IMR-90 (cell line): Measurements from ENCODE around the gene DNAI2. TPM values are rescaled to one million over a fixed set of nuclear protein-coding genes. Genes with fewer than 3 reads are reported as not detected.

ENCODE experiments used
- ATAC-seq: fragments of 200-7000 bp; cut with Tn5 transposase; 2 replicates; pipeline ENCODE4 v1.9.1; 2020; ENCODE audit warnings: low read depth, mild to moderate bottlenecking, moderate library complexity
- BruUV-seq: library from RNA; stranded (reverse); fragments of 400-500 nt; replicated peaks from 2 replicates; lab custom pipeline; 2021; lab: Mats Ljungman, UMichigan
- CTCF ChIA-PET: fragments of 300-600 bp; formaldehyde crosslinking; extraction: SDS; loops from one replicate; lab custom pipeline; 2021; ENCODE audit warnings: antibody characterized with exemption; lab: Yijun Ruan, JAX
- POLR2A ChIA-PET: fragments of 300-600 bp; sonication (Branson Sonifier 250); formaldehyde crosslinking; loops from one replicate; lab custom pipeline; 2022; ENCODE audit warnings: antibody characterized with exemption; ENCODE audit not compliant: unreplicated experiment; lab: Charles Lee
- DNase-seq: peaks from one replicate; pipeline ENCODE4 v3.0.0; 2013
- H2AFZ ChIP-seq: replicated peaks from 2 replicates; pipeline ENCODE3; 2013; ENCODE audit warnings: low read length, mild to moderate bottlenecking; ENCODE audit not compliant: poor library complexity
- H2AK5ac ChIP-seq: 2 replicates; pipeline ENCODE4 v1.6.1; 2013; ENCODE audit warnings: low read depth, low read length, inconsistent platforms
- H2AK9ac ChIP-seq: replicated peaks from 2 replicates; pipeline ENCODE3; 2013; ENCODE audit warnings: mild to moderate bottlenecking, low read depth, low read length, moderate library complexity; ENCODE audit not compliant: poor library complexity
- H2BK120ac ChIP-seq: 2 replicates; pipeline ENCODE4 v1.6.1; 2013; ENCODE audit warnings: low read depth, low read length, inconsistent platforms
- H2BK15ac ChIP-seq: 3 replicates; pipeline ENCODE4 v1.6.1; 2013; ENCODE audit warnings: low read depth, low read length, inconsistent platforms
- H2BK20ac ChIP-seq: 2 replicates; pipeline ENCODE4 v1.6.1; 2013; ENCODE audit warnings: low read depth, mild to moderate bottlenecking, inconsistent platforms, low read length, moderate library complexity
- H2BK5ac ChIP-seq: 2 replicates; pipeline ENCODE4 v1.6.1; 2013; ENCODE audit warnings: mild to moderate bottlenecking, low read depth, low read length, inconsistent platforms; ENCODE audit not compliant: poor library complexity, severe bottlenecking
- H3K14ac ChIP-seq: replicated peaks from 2 replicates; pipeline ENCODE4 v1.6.1; 2013; ENCODE audit warnings: low read depth, low read length, inconsistent platforms
- H3K18ac ChIP-seq: 2 replicates; pipeline ENCODE4 v1.6.1; 2013; ENCODE audit warnings: low read depth, low read length, control low read depth
- H3K23ac ChIP-seq: 2 replicates; pipeline ENCODE4 v1.6.1; 2013; ENCODE audit warnings: low read depth, low read length, inconsistent platforms
- H3K27ac ChIP-seq: 2 replicates; pipeline ENCODE4 v1.5.1; 2013; ENCODE audit warnings: mild to moderate bottlenecking, control low read depth, low read length; ENCODE audit not compliant: insufficient read depth
- H3K27me3 ChIP-seq: 2 replicates; pipeline ENCODE4 v1.6.1; 2013; ENCODE audit warnings: low read length; ENCODE audit not compliant: control insufficient read depth, insufficient read depth
- H3K36me3 ChIP-seq: 2 replicates; pipeline ENCODE4 v1.6.1; 2013; ENCODE audit warnings: low read length, mixed read lengths; ENCODE audit not compliant: control insufficient read depth, insufficient read depth
- H3K4ac ChIP-seq: 2 replicates; pipeline ENCODE4 v1.6.1; 2013; ENCODE audit warnings: low read depth, low read length, inconsistent platforms
- H3K4me1 ChIP-seq: 2 replicates; pipeline ENCODE4 v1.6.1; 2013; ENCODE audit warnings: low read length, mixed read lengths; ENCODE audit not compliant: control insufficient read depth, insufficient read depth
- H3K4me2 ChIP-seq: 2 replicates; pipeline ENCODE4 v1.6.1; 2013; ENCODE audit warnings: low read depth, mild to moderate bottlenecking, control low read depth, low read length, moderate library complexity
- H3K4me3 ChIP-seq: 2 replicates; pipeline ENCODE4 v1.5.1; 2013; ENCODE audit warnings: low read depth, mild to moderate bottlenecking, control low read depth, low read length, moderate library complexity; ENCODE audit not compliant: insufficient read depth
- H3K56ac ChIP-seq: 2 replicates; pipeline ENCODE4 v1.6.1; 2013; ENCODE audit warnings: low read length, inconsistent platforms; ENCODE audit not compliant: insufficient read depth; ENCODE audit errors: extremely low read depth
- H3K79me1 ChIP-seq, 2 experiments: 2 replicates each; pipeline ENCODE4 v1.6.1; 2013; ENCODE audit warnings: low read length in 2 of 2, inconsistent platforms in 1 of 2, low read depth in 1 of 2
- H3K9ac ChIP-seq: 2 replicates; pipeline ENCODE4 v1.6.1; 2013; ENCODE audit warnings: low read depth, low read length, control low read depth
- H3K9me1 ChIP-seq: 2 replicates; pipeline ENCODE4 v1.6.1; 2013; ENCODE audit warnings: low read length, inconsistent platforms; ENCODE audit not compliant: insufficient read depth
- H3K9me3 ChIP-seq: 2 replicates; pipeline ENCODE4 v1.6.1; 2013; ENCODE audit warnings: low read length; ENCODE audit not compliant: control insufficient read depth, insufficient read depth
- H4K20me1 ChIP-seq: 2 replicates; pipeline ENCODE4 v1.6.1; 2013; ENCODE audit warnings: low read length, inconsistent platforms; ENCODE audit not compliant: insufficient read depth
- H4K5ac ChIP-seq: 2 replicates; pipeline ENCODE4 v1.6.1; 2013; ENCODE audit warnings: mild to moderate bottlenecking, low read depth, low read length, control low read depth
- H4K8ac ChIP-seq, 2 experiments: 2 replicates each; pipeline ENCODE4 v1.6.1; 2013; ENCODE audit warnings: low read depth in 2 of 2, low read length in 2 of 2, control low read depth in 1 of 2, inconsistent platforms in 1 of 2
- H4K91ac ChIP-seq: 2 replicates; pipeline ENCODE4 v1.6.1; 2013; ENCODE audit warnings: low read depth, low read length, inconsistent platforms; ENCODE audit not compliant: insufficient read depth
- BHLHE40 ChIP-seq: fragments of 150-350 bp; IDR thresholded peaks from 2 replicates; pipeline ENCODE4 v1.6.1; 2016; ENCODE audit warnings: mild to moderate bottlenecking, low read depth, low read length
- CEBPB ChIP-seq: IDR thresholded peaks from 2 replicates; pipeline ENCODE4 v1.6.1; 2012; ENCODE audit warnings: low read depth, low read length, improper control_type of control experiment
- CHD1 ChIP-seq: IDR thresholded peaks from 2 replicates; pipeline ENCODE4 v1.6.1; 2012; ENCODE audit warnings: low read depth, low read length, improper control_type of control experiment
- ELK1 ChIP-seq: fragments of 150-350 bp; IDR thresholded peaks from 2 replicates; pipeline ENCODE4 v1.6.1; 2016; ENCODE audit warnings: low read depth, mild to moderate bottlenecking, low read length, moderate library complexity, borderline replicate concordance
- FOS ChIP-seq: fragments of 150-350 bp; IDR thresholded peaks from 2 replicates; pipeline ENCODE4 v1.6.1; 2016; ENCODE audit warnings: low read depth, low read length
- MAFK ChIP-seq: IDR thresholded peaks from 2 replicates; pipeline ENCODE4 v1.6.1; 2012; ENCODE audit warnings: low read depth, low read length, improper control_type of control experiment
- MAZ ChIP-seq: IDR thresholded peaks from 2 replicates; pipeline ENCODE4 v1.6.1; 2012; ENCODE audit warnings: low read depth, mild to moderate bottlenecking, low read length, improper control_type of control experiment, moderate library complexity, borderline replicate concordance
- MXI1 ChIP-seq: IDR thresholded peaks from 2 replicates; pipeline ENCODE4 v1.6.1; 2012; ENCODE audit warnings: low read depth, mild to moderate bottlenecking, low read length, moderate library complexity, borderline replicate concordance
- NFE2L2 ChIP-seq: fragments of 150-350 bp; IDR thresholded peaks from 2 replicates; pipeline ENCODE4 v1.6.1; 2016; ENCODE audit warnings: low read depth, mild to moderate bottlenecking, low read length
- POLR2A ChIP-seq: IDR thresholded peaks from 2 replicates; pipeline ENCODE4 v1.6.1; 2012; ENCODE audit warnings: mild to moderate bottlenecking, low read depth, low read length
- RAD21 ChIP-seq: IDR thresholded peaks from 2 replicates; pipeline ENCODE4 v1.6.1; 2012; ENCODE audit warnings: low read length, improper control_type of control experiment
- RCOR1 ChIP-seq: IDR thresholded peaks from 2 replicates; pipeline ENCODE4 v1.6.1; 2012; ENCODE audit warnings: mild to moderate bottlenecking, low read length, improper control_type of control experiment; ENCODE audit not compliant: insufficient replicate concordance
- RFX5 ChIP-seq: IDR thresholded peaks from 2 replicates; pipeline ENCODE4 v1.8.0; 2012; ENCODE audit warnings: low read depth, mild to moderate bottlenecking, low read length, moderate library complexity
- SMC3 ChIP-seq: fragments of 150-350 bp; IDR thresholded peaks from 2 replicates; pipeline ENCODE4 v1.6.1; 2016; ENCODE audit warnings: low read depth, mild to moderate bottlenecking, antibody characterized with exemption, low read length, moderate library complexity
- USF2 ChIP-seq: fragments of 150-350 bp; IDR thresholded peaks from 2 replicates; pipeline ENCODE4 v1.6.1; 2017; ENCODE audit warnings: mild to moderate bottlenecking, antibody characterized with exemption, low read length, low read depth
- whole genome bisulfite sequencing, 2 experiments: methylation state at CpG; one replicate each; pipeline versions ENCODE4 v1.1.5 to v1.1.7; 2013; ENCODE audit warnings: missing lambda C conversion rate in 2 of 2; ENCODE audit not compliant: insufficient read length in 1 of 2; ENCODE audit errors: extremely low coverage in 2 of 2; 5-methylcytosine and 5-hydroxymethylcytosine counted together
- dilution Hi-C: fragments of 300-500 bp; cut with HindIII; formaldehyde crosslinking; loops from one replicate; pipeline ENCODE4 v1.14.3; 2018; ENCODE audit warnings: low sequenced_read_pairs; ENCODE audit not compliant: unreplicated experiment
- in situ Hi-C: fragments of 300-500 bp; cut with MboI; formaldehyde crosslinking; loops from 3 replicates; pipeline ENCODE4 v1.14.3; 2019; ENCODE audit warnings: low sequenced_read_pairs, inconsistent platforms, mixed read lengths
- intact Hi-C: fragments of 100-400 bp; cut with micrococcal nuclease; formaldehyde crosslinking; loops from 2 replicates; pipeline ENCODE4 v1.10.0; 2022
- polyA plus RNA-seq, 3 experiments: library from polyadenylated mRNA; depleted of rRNA; stranded (reverse); fragments of >200 nt; gene quantifications; 2 replicates each; pipeline ENCODE4 v1.2.3, GENCODE V29; 2012; ENCODE audit warnings: low replicate concordance in 1 of 3
- total RNA-seq: library from RNA; depleted of rRNA; stranded (reverse); fragments of >200 nt; gene quantifications from 2 replicates; pipeline ENCODE4 v1.2.3, GENCODE V29; 2012
- TF ChIP-seq, protein P1 (sequence below): conservative IDR thresholded peaks from 2 replicates; pipeline ENCODE4 v1.5.1; 2012; ENCODE audit warnings: mild to moderate bottlenecking, low read depth, low read length, improper control_type of control experiment

The DNAI2 gene
- total and polyA plus RNA-seq, 2 of the 4 experiments (the other 2 are of a cell fraction): not detected

DNA sequence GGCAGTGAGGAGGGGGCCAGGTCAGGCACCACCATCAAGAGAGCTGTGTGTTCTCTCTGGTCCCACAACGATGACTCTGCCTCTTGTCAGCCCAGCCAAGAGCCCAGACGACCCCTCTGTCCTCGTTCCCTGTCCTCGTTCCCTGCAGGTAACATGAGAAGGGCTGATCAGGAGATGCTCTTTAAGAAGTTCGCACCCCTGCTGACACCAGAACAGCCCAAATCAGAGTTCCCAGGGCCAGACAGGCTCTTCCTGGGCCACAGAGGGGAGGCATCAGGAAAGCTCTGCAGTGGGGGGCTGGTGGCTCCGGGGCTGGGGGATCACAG is 13.5 kb upstream of the DNAI2 start:
- Histone ChIP-seq H3K23ac (no peak overlapping the region), H4K91ac (no peak overlapping the region), H3K79me1 (no peaks in the 10 kb centered on the region), H2BK120ac (no peak overlapping the region), H3K9me3 (no peaks in the 10 kb centered on the region), H3K56ac (no peak overlapping the region), H3K4me2 (no peak overlapping the region), H2AK5ac (no peak overlapping the region), H3K36me3 (no peaks in the 10 kb centered on the region), H3K4me3 (no peak overlapping the region), H4K5ac (no peak overlapping the region), H2AFZ (no peak overlapping the region), H2BK15ac (no peak overlapping the region), H2BK20ac (no peak overlapping the region), H3K18ac (no peak overlapping the region), H3K4me1 (no peaks in the 10 kb centered on the region), H4K20me1 (no peaks in the 10 kb centered on the region), H2BK5ac (no peak overlapping the region), H3K27me3 (no peaks in the 10 kb centered on the region; the same call in 1 of the 2 replicates), H3K4ac (no peak overlapping the region), H2AK9ac (no peak overlapping the region), H3K27ac (no peak overlapping the region), H3K14ac (no peak overlapping the region), H3K9ac (no peak overlapping the region), H3K9me1 (no peaks in the 10 kb centered on the region), H4K8ac (no peak overlapping the region)
- ATAC-seq: no peak
- in situ Hi-C loops: no loop called here
- POLR2A ChIA-PET: no interaction called here
- intact Hi-C loops: no loop called here
- WGBS, 2 experiments: 46% methylated on average over 4 of the region's 6 CpGs; no CpG with 5 or more reads in 1 of the 2 experiments
- CTCF ChIA-PET: no interaction called here
- no peak for TF ChIP-seq RCOR1
- no peak for TF ChIP-seq MXI1
- no peak for TF ChIP-seq BHLHE40
- no peak for TF ChIP-seq RAD21
- no peak for TF ChIP-seq FOS
- TF ChIP-seq USF2: no peak
- TF ChIP-seq MAFK: no peak
- TF ChIP-seq MAZ: no peak
- TF ChIP-seq, protein P1, sequence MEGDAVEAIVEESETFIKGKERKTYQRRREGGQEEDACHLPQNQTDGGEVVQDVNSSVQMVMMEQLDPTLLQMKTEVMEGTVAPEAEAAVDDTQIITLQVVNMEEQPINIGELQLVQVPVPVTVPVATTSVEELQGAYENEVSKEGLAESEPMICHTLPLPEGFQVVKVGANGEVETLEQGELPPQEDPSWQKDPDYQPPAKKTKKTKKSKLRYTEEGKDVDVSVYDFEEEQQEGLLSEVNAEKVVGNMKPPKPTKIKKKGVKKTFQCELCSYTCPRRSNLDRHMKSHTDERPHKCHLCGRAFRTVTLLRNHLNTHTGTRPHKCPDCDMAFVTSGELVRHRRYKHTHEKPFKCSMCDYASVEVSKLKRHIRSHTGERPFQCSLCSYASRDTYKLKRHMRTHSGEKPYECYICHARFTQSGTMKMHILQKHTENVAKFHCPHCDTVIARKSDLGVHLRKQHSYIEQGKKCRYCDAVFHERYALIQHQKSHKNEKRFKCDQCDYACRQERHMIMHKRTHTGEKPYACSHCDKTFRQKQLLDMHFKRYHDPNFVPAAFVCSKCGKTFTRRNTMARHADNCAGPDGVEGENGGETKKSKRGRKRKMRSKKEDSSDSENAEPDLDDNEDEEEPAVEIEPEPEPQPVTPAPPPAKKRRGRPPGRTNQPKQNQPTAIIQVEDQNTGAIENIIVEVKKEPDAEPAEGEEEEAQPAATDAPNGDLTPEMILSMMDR: no peak
- TF ChIP-seq ELK1: no peak
- TF ChIP-seq NFE2L2: no peak
- TF ChIP-seq SMC3: no peak
- TF ChIP-seq POLR2A: no peak
- TF ChIP-seq RFX5: no peak
- no peak for TF ChIP-seq CEBPB
- TF ChIP-seq CHD1: no peak
- no TSS peak for BruUV-seq
- DNase-seq: no peak
- dilution Hi-C loops: no loop called here
